ENCODE results near the gene LHFPL6. TPM values are rescaled to one million over a fixed set of nuclear protein-coding genes. Genes with fewer than 3 reads are reported as not detected.

The LHFPL6 gene
- total and polyA plus RNA-seq, 10 of the 15 experiments (the other 5 are each of a cell fraction or from before 2014, with no cell fraction given) = 0.11 to 4.6 (median 0.41) TPM

DNA sequence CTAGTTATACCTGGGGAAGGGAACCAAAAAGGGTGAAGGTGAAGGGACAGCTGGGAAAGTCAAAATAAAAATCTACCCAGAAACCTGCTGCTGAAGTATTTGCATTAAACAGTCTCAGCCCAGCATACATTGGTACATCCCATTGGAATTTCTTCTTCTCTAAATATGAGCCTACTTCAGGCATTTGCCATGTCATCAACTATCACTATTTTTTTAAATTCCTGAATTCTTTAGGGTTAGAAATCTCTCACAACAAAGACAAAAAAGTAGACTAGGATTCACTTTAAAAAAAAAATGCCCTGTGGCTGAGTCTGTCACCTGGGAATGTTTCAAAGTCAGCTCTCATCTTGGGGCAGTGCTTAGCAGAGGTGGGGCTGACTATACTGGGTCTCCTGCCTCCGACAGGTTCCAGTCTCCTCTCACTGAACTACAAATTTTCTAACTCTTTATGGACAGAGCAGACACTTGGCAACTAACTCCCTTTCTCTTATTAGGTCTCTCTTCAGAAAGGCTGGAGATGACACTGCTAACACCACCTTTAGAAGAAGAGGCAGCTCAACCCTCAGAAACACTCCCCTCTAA, 141.2 kb downstream of the LHFPL6 start:
- intact Hi-C loops (cut with micrococcal nuclease; ENCODE audit: unreplicated experiment) (no loop called here), in situ Hi-C loops (cut with MboI) (no loop called here)
- RAD21 ChIA-PET (ENCODE audit: unreplicated experiment) = no interaction called here
- CTCF ChIA-PET = interaction anchor here (0.7 kb wide), 1 partner anchor 10 kb away, joined by 4 read pairs; no protein-coding TSS in a partner anchor
- H3K27me3 ChIP-seq (replicated peaks in 1 of 2; ENCODE audit: control insufficient read depth in 2 of 2, insufficient read depth in 2 of 2, low read length in 1 of 2) = no peaks in the 10 kb centered on the region
- WGBS (ENCODE audit: insufficient coverage, insufficient replicate concordance, low lambda C conversion rate, missing lambda C conversion rate) = 0% methylated on average over 1 of the region's 1 CpG
- no peak for TF ChIP-seq CBX5 (IDR thresholded peaks at IDR 0.05; ENCODE audit: low read depth)
- TF ChIP-seq NFIC (IDR thresholded peaks at IDR 0.05; ENCODE audit: low read depth, low read length) = no peak
- no peak for TF ChIP-seq MXI1 (IDR thresholded peaks at IDR 0.05; ENCODE audit: low read depth, low read length)
- TF ChIP-seq, protein P1, sequence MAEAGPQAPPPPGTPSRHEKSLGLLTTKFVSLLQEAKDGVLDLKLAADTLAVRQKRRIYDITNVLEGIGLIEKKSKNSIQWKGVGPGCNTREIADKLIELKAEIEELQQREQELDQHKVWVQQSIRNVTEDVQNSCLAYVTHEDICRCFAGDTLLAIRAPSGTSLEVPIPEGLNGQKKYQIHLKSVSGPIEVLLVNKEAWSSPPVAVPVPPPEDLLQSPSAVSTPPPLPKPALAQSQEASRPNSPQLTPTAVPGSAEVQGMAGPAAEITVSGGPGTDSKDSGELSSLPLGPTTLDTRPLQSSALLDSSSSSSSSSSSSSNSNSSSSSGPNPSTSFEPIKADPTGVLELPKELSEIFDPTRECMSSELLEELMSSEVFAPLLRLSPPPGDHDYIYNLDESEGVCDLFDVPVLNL (IDR thresholded peaks at IDR 0.05; ENCODE audit: low read depth, low read length) = no peak
- no peak for TF ChIP-seq SMC3 (IDR thresholded peaks at IDR 0.05; ENCODE audit: borderline replicate concordance, low read length)
- TF ChIP-seq POLR2A (IDR thresholded peaks at IDR 0.05; ENCODE audit: low read depth, low read length) = no peak
- TF ChIP-seq MEF2B (IDR thresholded peaks at IDR 0.05; ENCODE audit: partially characterized antibody, poor library complexity, severe bottlenecking) = no peak
- no peak for TF ChIP-seq SUPT20H (IDR thresholded peaks at IDR 0.05; ENCODE audit: borderline replicate concordance, control insufficient read depth, low read depth, low read length)
- TF ChIP-seq LARP7 (IDR thresholded peaks at IDR 0.05) = no peak
- no peak for TF ChIP-seq CHD2 (IDR thresholded peaks at IDR 0.05; ENCODE audit: borderline replicate concordance, low read depth, low read length)
- no peak for TF ChIP-seq CREB1 (IDR thresholded peaks at IDR 0.05; ENCODE audit: low read depth)
- no peak for TF ChIP-seq STAT1 (conservative IDR thresholded peaks at IDR 0.05)
- TF ChIP-seq, protein P2, sequence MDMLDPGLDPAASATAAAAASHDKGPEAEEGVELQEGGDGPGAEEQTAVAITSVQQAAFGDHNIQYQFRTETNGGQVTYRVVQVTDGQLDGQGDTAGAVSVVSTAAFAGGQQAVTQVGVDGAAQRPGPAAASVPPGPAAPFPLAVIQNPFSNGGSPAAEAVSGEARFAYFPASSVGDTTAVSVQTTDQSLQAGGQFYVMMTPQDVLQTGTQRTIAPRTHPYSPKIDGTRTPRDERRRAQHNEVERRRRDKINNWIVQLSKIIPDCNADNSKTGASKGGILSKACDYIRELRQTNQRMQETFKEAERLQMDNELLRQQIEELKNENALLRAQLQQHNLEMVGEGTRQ (IDR thresholded peaks at IDR 0.05; ENCODE audit: borderline replicate concordance, low read depth, low read length) = no peak
- TF ChIP-seq RCOR1 (conservative IDR thresholded peaks at IDR 0.05; ENCODE audit: low read depth, low read length) = no peak
- no peak for TF ChIP-seq ZNF274 (IDR thresholded peaks at IDR 0.05; ENCODE audit: insufficient read depth, insufficient read length)
- POLR2A ChIA-PET = no interaction called here
- H2AFZ ChIP-seq (ENCODE audit: control insufficient read depth, low read depth, low read length) = no peak overlapping the region
- FAIRE-seq = no peak
- H3K4me1 ChIP-seq (ENCODE audit: control insufficient read depth, insufficient read depth, low read length) = no peaks in the 10 kb centered on the region
- no TSS peak for BruUV-seq (replicated peaks)
- H4K20me1 ChIP-seq (ENCODE audit: control insufficient read depth, insufficient read depth) = no peaks in the 10 kb centered on the region
- H3K9ac ChIP-seq (ENCODE audit: control insufficient read depth, insufficient read depth, low read length) = no peak overlapping the region
- no peaks in the 10 kb centered on the region for H3K79me2 ChIP-seq (ENCODE audit: control insufficient read depth, insufficient read depth, low read length)
- no peak overlapping the region for H3K4me3 ChIP-seq
- SMC1A ChIA-PET (ENCODE audit: uncharacterized antibody, unreplicated experiment) = interaction anchor here (0.8 to 0.9 kb wide), 2 partner anchors 12 to 17 kb away, joined by 3 read pairs; no protein-coding TSS in a partner anchor
- ATAC-seq = no peak
- DNase-seq (ENCODE audit: low read depth, low spot score) = no peak
- H3K27ac ChIP-seq (ENCODE audit: control insufficient read depth, insufficient read depth) = no peak overlapping the region
- H3K9me3 ChIP-seq (replicated peaks; ENCODE audit: control insufficient read depth, insufficient read depth, low read length) = no peaks in the 10 kb centered on the region
- H3K4me2 ChIP-seq (ENCODE audit: control insufficient read depth, insufficient read depth) = no peak overlapping the region
- no peaks in the 10 kb centered on the region for H3K36me3 ChIP-seq (ENCODE audit: control insufficient read depth in 2 of 2, insufficient read depth in 2 of 2, low read length in 1 of 2)
